ENCODE measurements around the gene TSPYL4.

- no peak for TF ChIP-seq CTCF (IDR thresholded peaks at IDR 0.05; ENCODE audit: insufficient read depth, low read length)
- no peak for TF ChIP-seq REST (IDR thresholded peaks at IDR 0.05; ENCODE audit: insufficient replicate concordance, low read depth)
These were observed 38.7 kb upstream of the TSPYL4 start for GRCh38 chr6:116292553-116292952.

All from HL-60 (cell line).